SHP77 (cell line): ENCODE data around the gene RBM10.

Experiments
- DNase-seq, 2 experiments: peaks; one replicate each; lab custom pipeline; 2025; lab: John Stamatoyannopoulos, UW

Gene RBM10

DNA sequence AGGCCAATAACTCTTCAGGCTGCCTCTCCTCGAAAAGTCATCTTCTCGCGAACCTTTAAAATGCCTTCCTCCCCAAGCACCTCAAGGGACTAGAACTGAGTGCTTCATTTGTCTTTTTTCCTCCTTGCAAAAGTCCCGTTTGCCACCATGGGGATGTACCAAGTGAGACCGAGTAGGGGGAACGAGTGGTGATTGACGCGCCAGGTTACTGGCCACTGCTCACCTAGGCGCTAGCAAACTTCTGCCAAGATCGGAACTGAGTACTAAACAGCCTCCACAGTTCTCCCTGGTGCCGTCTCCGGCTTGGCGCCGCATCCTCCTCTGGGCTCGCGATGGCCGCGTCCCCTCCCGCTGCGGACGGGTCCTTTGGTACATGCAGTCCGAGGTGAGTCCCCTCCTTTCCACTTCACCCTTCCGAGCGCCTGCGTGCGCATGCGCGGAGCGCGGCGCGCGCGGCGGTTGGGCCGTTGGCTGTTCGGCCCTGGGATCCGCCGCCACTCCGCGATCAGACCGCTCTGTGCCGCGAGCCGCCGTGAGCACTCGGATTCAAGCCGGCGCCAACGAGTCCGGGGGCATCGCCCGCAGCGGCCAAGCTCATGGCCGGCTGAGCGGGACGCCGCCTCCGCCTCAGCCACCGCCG lies 73.4 kb downstream of the RBM10 start, which contains the start of gene CDK16:
TSS of gene CDK16 (plus strand) at position 402 of the 640 bp plus-strand sequence. CDS start 4,877 bp downstream, outside the sequence.
- DNase-seq, result peak; percentile 31 to 38

DNA sequence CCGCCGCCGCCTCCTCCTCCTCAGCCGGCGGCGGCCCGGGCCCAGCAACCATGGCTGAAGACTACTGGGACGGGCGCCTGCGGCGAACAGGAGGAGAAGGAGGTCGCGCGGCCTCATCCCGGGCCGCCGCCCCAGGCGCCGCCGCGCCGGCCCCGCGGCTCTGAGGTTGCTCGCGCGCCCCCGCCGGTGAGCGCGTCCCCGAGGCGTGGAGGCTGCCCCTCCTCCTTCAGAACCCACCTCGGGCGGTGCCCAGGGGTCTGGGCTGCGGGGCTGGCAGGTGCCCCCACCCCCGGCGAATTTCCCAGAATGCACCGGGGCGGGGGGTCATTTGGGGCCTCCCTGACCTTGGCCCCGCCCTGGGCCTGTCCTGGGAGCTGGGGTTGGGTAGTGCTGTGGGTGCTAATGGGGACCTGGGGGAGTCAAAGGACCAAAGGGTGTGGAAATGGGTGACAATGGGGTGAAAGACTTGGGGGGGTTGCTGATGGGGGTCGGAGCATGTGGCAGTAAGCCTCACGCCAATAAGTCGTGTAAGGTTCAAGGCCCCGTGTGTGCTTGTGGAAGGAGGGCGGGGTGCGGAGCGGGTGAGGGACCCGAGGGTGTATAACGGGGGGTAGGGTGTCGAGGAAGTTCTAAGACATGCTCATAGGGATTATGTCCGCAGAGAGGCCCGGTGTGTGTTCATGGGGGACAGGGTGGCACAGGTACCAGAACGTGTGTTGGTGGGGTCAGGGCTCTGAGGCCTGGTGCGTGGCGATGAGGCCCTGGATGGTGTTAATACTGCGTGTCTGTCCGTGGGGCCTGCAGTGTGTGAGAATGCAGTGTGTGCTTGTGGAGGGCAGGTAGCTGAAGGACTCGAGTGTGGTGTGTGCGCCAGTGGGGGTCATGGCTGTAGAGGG lies 74.1 kb downstream of the RBM10 start:
- peak in 1 of 2 experiments; percentile 7 for DNase-seq

DNA sequence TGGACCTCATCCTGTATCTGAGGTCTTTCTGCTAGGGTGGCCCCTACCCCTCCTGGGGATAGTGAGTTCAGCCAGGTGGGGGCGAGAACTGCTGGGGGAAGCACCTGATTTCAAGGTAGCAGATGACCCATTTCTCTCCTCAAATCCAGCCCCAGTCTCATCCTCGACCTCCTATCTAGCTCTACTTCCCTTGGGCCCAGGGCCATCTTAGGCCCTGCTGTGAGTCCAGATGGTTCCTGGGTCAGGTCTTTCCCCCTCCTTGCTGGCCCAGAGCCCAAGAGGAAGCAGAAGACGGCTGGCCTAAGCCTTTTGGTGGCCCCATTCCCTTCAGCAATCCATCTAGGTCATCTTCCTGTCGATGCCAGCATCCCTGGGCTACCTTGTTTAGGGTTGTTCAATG lies 76.7 kb downstream of the RBM10 start:
- no peak for DNase-seq

DNA sequence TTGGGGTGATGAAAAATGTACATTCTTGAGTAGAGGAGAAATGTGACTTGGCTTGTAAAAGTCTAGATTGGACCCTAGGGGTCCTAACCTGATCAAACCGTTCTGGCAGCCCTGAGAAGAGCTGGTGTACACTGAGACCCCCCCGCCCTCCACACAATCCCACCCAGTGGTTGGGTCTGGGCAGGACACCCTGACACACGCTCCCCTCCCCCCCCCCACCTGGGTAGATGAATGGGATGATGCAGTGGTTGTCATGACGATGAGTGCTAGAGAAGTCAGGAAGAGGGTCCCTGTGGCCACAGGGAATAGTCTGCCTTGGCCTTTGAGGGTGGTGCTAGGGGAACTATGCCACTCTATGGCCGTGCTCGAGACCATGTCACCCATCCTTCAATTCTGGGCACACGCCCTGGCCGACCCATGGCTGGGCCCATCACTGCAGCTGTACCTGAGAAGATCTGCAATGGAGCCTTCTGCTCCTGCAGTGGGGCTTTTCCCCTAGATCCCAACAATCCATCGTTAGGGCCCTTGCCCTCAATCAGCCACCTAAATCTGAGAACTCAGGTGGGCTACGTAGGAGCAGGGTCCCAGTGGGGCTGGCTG lies 77.8 kb downstream of the RBM10 start:
- DNase-seq, result no peak

DNA sequence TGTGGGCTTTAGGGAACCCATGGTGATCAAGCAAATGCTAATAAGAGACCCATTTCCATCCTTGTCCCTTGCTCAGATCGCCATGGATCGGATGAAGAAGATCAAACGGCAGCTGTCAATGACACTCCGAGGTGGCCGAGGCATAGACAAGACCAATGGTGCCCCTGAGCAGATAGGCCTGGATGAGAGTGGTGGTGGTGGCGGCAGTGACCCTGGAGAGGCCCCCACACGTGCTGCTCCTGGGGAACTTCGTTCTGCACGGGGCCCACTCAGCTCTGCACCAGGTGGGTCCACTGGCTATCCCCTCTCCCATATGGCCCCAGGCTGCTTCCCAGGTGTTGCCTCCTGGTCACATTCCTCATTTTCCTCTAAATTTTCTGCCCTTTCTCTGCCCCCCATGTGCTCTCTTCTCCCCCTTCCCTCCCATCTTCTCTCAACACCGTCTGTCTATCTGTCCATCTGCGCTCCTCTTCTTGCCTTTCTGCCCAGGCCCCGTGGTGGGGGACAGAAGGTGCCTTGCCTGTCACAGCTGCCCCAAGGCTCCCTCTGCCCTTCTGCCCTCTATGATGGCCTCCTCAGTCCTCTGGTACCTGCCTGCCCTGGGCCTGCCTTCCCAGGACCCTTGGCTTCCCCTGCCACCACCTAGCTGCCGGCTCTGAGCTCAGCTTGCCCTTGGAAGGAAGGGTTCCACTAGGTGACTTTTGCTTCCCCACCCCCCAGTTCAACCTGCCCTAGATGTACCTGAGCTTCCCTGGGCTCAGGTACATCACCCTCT lies 78.6 kb downstream of the RBM10 start:
- no peak for DNase-seq

DNA sequence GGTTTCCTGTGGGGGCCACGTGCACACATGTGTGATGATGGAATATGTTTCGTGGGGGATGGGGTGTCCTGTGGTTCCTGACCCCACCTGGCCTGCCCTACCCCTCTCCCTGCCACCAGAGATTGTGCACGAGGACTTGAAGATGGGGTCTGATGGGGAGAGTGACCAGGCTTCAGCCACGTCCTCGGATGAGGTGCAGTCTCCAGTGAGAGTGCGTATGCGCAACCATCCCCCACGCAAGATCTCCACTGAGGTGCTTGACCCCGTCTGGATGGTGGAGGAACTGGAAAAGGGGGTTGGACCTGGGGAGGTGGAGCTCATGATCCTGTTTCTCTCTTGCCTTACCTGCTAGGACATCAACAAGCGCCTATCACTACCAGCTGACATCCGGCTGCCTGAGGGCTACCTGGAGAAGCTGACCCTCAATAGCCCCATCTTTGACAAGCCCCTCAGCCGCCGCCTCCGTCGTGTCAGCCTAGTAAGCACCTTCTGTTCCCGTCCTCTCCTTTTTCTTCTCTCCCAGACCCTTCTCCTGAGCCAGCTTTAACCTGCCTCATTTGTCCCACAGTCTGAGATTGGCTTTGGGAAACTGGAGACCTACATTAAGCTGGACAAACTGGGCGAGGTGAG lies 79.4 kb downstream of the RBM10 start:
- no peak for DNase-seq

DNA sequence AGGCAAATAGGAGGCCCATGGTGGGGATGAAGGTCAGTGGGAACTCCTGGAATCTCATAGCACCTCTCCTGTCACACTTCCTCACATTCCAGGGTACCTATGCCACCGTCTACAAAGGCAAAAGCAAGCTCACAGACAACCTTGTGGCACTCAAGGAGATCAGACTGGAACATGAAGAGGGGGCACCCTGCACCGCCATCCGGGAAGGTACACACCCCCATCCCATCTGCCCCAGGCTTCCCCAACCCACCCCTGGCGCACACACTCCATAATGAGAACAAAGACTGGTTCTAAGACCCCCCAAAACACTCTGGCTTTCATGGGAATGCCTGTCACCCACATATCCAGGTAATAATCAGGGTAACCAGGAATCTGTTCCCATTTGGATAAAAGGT lies 79.9 kb downstream of the RBM10 start:
- DNase-seq, result no peak

DNA sequence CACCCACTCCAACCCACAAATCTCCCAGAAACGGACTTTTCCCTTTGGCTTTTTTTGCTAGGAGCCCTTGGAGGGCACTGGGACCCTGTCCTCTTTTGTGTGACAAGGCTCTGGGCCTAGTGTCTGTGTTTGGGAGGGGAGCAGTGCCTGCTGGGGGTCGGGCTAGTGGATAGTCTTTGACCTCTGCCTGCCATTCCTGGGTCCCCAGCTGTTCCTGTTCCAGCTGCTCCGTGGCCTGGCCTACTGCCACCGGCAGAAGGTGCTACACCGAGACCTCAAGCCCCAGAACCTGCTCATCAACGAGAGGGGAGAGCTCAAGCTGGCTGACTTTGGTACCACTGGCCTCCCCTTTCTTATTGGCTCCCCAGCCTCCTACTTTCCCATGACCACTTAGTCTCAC lies 81.0 kb downstream of the RBM10 start:
- no peak for DNase-seq

DNA sequence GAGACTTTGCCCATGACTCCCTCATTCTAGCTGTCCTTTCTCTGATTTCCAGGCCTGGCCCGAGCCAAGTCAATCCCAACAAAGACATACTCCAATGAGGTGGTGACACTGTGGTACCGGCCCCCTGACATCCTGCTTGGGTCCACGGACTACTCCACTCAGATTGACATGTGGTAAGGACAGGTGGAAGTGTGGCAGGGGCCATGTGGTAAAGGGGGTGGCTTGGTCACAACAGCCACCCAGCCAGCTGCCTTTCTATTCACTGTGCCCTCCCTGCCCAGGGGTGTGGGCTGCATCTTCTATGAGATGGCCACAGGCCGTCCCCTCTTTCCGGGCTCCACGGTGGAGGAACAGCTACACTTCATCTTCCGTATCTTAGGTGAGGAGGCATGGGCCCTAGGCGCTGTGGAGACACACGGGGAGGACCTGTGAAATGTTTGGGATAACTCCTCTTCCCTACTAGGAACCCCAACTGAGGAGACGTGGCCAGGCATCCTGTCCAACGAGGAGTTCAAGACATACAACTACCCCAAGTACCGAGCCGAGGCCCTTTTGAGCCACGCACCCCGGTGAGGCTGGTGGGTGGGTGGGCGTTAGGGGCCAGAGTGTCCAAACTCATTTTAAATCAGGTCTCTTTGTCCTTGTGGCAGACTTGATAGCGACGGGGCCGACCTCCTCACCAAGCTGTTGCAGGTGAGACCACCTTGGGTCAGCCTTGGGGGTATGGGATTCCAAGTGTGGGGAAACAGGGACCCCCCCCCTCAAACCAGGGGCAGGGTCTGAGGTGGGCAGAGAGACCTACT lies 81.7 kb downstream of the RBM10 start:
- no peak for DNase-seq

DNA sequence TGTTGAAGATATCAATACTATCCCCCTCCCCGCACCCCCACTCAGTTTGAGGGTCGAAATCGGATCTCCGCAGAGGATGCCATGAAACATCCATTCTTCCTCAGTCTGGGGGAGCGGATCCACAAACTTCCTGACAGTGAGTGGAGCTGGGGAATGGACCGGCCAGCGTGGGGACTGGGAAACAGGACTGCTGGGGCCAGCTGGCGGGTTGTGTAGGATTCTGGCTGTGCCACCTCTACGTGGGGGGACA lies 82.2 kb downstream of the RBM10 start:
- no peak for DNase-seq

DNA sequence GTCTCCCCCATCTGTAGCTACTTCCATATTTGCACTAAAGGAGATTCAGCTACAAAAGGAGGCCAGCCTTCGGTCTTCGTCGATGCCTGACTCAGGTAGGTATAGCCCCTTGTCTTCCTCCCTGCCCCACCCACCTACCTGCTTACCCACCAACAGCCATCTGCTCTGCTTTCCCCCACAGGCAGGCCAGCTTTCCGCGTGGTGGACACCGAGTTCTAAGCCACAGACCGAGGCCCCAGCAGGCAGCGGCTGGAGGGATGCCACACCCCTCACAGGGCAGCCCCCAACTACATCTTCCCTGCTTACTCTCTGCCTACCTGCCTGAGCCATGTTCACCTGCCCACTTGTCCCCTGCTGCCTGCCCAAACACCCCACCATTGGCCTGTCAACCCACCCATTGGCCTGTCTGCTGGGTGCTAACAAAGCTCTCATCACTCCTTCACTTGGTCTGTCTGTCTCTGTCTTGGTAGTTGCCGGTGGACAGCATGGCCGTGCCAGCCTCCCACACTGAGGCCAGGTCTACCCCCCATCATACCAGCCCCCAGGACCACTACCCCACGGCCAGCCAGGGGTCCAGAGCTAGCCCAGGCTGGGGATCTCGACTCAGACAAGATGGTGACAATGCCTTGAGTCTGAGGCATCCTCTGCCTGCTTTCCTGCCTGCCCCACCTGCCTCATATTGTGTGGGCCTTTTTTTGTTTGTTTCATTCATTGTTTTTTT lies 83.7 kb downstream of the RBM10 start:
- no peak for DNase-seq

DNA sequence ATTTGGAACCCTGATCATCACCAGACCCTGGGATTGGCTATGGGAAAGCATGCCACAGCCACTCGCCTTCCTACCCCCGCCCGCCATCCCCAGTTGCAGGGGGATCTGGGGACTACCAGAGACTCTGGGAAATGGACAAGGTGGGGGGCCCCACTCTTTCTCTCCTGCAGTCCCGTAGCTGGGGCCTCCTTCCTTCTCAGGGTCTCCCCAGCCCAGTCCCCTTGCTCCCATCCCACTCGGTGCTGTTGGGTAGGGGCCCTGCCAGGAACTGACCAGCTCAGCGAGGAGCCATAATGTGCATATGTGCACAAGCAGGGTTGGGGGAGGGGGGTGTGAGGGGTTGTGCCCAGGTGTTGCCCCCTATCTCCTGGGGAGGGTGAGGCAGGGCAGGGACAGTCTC lies 84.4 kb downstream of the RBM10 start:
- no peak for DNase-seq

DNA sequence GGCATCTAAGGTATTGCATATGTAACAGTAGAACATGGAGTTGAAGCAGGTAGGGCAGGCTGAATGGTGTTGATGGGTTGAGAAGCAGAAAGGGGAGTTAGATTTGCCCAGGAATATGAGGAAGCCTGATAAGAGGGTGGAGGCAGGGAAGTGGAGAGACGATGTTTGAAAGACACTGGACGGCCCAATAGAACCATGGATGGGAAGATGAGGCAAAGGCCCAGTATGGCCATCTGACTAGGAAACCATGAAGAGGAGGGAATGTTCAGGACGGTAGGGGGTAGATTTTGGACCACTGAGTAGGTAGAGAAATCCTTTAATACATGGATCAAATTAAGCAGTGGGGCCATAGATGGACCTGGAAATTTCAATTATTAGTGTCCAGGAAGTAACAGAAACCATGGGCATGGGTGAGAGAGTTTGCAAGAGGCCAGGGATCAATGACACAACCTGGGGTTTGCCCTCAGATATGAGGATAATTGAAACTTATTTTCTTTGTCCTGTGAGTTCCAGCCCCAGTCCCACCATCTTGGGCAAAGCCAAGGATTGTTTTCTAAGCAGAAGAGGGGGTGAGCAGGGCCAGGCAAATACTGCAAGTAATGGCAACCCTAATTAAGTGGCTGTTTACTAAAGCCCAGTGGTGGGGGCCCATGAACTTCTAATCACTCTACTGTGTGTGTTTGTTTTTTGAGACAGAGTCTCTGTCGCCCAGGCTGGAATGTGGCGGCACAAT lies 85.3 kb downstream of the RBM10 start:
- no peak for DNase-seq

DNA sequence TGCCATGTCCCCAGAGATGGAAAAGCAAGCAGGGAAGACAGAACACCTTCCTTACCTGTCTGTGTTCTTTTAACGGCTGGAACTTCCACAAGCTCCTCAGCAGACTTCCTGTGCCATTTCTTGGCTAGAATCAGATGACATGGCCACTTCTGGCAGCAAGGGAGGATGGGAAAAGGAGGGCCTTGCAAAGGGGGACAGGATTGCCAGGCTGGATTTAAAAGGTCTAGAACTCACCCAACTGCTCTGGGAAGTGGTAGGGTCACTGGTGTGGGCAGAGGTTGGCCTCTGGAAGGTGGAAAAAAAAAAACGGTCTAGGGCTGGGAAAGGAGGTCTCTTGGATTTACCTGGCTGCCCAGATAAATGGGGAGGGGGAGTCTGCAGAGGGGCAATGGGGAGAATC lies 86.1 kb downstream of the RBM10 start:
- no peak for DNase-seq

DNA sequence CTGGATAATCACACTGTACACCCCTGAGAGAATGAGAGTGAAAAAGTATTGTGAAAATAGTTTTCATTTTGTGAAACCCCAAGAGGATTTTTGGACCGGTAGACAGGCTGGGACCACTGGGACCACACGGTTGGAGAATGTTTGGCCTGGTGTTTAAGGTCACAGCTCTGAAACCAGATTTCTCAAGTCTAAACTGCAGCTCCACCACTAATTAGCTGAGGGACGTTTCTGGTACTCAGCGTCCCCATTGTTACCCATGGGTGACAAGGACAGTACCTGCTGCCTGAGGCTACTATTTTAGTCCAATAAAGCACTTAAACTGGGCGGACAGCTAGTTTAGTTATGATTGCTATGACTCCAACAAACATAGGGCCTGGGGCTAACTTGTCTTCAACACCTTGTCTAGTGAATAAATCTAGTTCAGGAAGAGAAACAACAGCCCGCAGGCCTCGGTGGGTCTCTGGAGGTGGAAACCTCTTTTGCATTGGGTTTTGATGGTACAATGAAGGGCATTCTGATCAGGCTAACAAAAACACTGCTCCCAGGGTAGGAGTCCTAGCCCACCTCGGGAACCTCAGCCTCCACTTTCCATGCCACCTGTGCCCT lies 87.3 kb downstream of the RBM10 start:
- DNase-seq, result no peak

DNA sequence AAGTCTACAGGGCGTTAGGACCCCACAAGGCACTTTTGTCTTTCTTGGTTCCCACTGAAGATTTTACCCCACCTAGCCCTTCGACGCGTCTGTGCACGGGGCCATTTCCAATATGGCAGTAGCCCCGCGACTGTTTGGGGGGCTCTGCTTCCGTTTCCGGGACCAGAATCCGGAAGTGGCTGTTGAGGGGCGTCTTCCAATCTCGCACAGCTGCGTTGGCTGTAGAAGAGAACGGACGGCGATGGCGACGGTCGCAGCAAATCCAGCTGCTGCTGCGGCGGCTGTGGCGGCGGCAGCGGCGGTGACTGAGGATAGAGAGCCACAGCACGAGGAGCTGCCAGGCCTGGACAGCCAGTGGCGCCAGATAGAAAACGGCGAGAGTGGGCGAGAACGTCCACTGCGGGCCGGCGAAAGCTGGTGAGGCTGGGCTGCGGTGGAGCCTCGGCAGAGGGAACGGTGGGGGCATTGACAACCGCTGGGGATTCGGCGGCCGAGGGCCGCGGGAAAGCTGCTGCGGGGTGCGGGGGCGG lies 87.8 kb downstream of the RBM10 start, which contains the start of gene USP11:
TSS of gene USP11 (plus strand) at position 207 of the 530 bp plus-strand sequence. CDS start at position 242, 35 bp downstream.
- peak; percentile 52 to 64 for DNase-seq

DNA sequence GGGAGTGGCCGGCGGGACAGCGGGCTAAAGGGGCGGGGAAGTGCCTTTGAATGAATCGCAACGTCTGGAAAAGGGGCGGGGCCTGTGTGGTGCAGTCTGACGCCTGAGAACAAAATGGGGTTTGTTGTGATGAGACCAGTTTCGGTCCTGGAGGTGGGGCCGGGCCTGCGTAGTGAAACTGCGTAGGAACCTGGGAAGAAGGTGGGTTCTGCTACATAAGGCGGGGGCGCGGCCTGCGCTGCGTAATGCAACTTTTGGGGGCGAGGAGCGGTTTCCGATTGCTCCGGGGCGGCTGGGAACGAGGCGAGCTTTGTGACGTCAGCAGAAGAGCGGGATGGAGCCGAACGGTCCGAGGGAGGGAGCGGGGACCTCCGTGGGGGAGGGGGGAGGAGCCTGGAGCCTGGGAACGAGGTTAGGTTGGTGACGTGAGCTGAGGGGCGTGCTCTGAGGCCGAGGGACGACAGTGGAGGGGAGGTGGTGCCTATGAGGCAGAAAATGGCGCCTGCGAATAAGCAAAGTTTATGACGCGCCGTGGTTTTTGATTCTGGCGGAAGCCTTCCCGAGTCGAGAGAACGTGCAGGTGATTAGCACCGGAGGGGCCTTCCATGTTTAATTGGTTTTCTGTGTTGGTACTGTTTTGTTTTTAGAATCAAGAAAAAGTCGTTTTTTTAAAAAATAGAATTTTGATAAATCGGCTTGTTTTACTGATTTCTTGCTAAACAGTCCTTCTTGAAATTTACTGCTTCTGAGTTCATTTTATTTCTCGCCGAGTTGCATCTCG lies 88.5 kb downstream of the RBM10 start:
- peak; percentile 87 to 90 for DNase-seq

DNA sequence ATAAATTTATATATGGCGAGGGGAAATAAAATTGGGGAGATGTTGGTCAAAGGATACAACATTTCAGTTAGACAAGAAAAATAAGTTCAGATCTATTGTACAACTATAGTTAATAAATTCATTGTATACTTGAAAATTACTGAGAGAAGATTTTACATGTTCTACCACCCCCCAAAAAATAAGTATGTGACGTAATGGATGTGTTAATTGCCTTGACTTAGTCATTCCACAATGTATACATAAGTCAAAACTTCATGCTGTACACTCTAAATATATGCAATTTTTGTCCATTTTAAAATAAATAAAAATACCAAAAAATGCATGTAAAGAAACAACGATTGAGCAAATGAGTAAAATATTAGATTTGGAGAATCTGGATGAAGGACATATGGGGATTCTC lies 89.6 kb downstream of the RBM10 start:
- no peak for DNase-seq
